CD4-positive, alpha-beta T cell treated with Interferon alpha-2 for 1 hour (primary cell): ENCODE measurements around the gene INPP5A.

Experiments used
- DNase-seq, 2 donors: peaks; one replicate each; pipeline ENCODE4 v3.0.0-alpha.2; 2020 to 2022

The INPP5A gene

GRCh38 chr10:132711613-132712121 lies 174.1 kb downstream of the INPP5A start:
- no peak for DNase-seq

- no peak for DNase-seq
Measured at GRCh38 chr10:132712291-132712690, 174.7 kb downstream of the INPP5A start.

- DNase-seq = no peak
Measured at GRCh38 chr10:132712743-132713142, 175.2 kb downstream of the INPP5A start.

- no peak for DNase-seq
Measured at GRCh38 chr10:132713421-132714095, 176.0 kb downstream of the INPP5A start.

GRCh38 chr10:132714096-132714985 lies 176.8 kb downstream of the INPP5A start:
- DNase-seq = no peak

- DNase-seq = no peak
Measured at GRCh38 chr10:132714986-132715775, 177.6 kb downstream of the INPP5A start.

- no peak for DNase-seq
Measured at GRCh38 chr10:132715776-132716680, 178.4 kb downstream of the INPP5A start.

GRCh38 chr10:132716691-132717490 lies 179.3 kb downstream of the INPP5A start:
- DNase-seq = no peak

GRCh38 chr10:132721725-132722124 lies 184.1 kb downstream of the INPP5A start:
- no peak for DNase-seq

GRCh38 chr10:132722394-132723329 lies 185.1 kb downstream of the INPP5A start:
- no peak for DNase-seq

GRCh38 chr10:132723330-132723970 lies 185.9 kb downstream of the INPP5A start:
- DNase-seq = no peak

- DNase-seq = no peak
Measured at GRCh38 chr10:132724446-132724845, 186.9 kb downstream of the INPP5A start.

GRCh38 chr10:132725202-132725601 lies 187.6 kb downstream of the INPP5A start:
- DNase-seq = no peak

- DNase-seq = no peak
Measured at GRCh38 chr10:132726194-132726593, 188.6 kb downstream of the INPP5A start.

- no peak for DNase-seq
Measured at GRCh38 chr10:132726951-132727350, 189.4 kb downstream of the INPP5A start.

GRCh38 chr10:132727411-132727810 lies 189.8 kb downstream of the INPP5A start:
- no peak for DNase-seq

- DNase-seq = no peak
Measured at GRCh38 chr10:132728321-132728720, 190.7 kb downstream of the INPP5A start.

- no peak for DNase-seq
Measured at GRCh38 chr10:132728741-132729140, 191.2 kb downstream of the INPP5A start.

- no peak for DNase-seq
Measured at GRCh38 chr10:132729810-132730572, 192.4 kb downstream of the INPP5A start.
